Neural cell (in vitro differentiated cells): Measurements from ENCODE around the gene ZNF80. TPM values are rescaled to one million over a fixed set of nuclear protein-coding genes. Genes with fewer than 3 reads are reported as not detected.

Source experiments
- H2AFZ ChIP-seq: fragments of 200-600, 300-800 bp; sonication (generic), shearing (Covaris generic); 2 replicates; pipeline ENCODE4 v1.6.0; 2014; ENCODE audit warnings: low read depth, mild to moderate bottlenecking, antibody characterized with exemption, low read length, moderate library complexity
- H3F3A ChIP-seq: fragments of 200-600 bp; shearing (Covaris generic); 2 replicates; pipeline ENCODE4 v1.6.1; 2016; ENCODE audit warnings: mild to moderate bottlenecking, moderate library complexity, mixed read lengths, antibody characterized with exemption, low read length; ENCODE audit not compliant: insufficient read depth, poor library complexity, severe bottlenecking
- H3K27ac ChIP-seq: fragments of 200-600, 300-800 bp; sonication (generic), shearing (Covaris generic); 2 replicates; pipeline ENCODE4 v1.5.1; 2014; ENCODE audit warnings: mild to moderate bottlenecking, low read length, moderate library complexity
- H3K27me3 ChIP-seq: fragments of 300-800, 200-600 bp; sonication (generic), shearing (Covaris generic); 2 replicates; pipeline ENCODE4 v1.6.0; 2014; ENCODE audit warnings: mild to moderate bottlenecking, low read depth, low read length, moderate library complexity; ENCODE audit not compliant: insufficient read depth
- H3K36me3 ChIP-seq: fragments of 300-800, 200-600 bp; sonication (generic), shearing (Covaris generic); 2 replicates; pipeline ENCODE4 v1.5.1; 2014; ENCODE audit warnings: mild to moderate bottlenecking, antibody characterized with exemption, low read length, moderate library complexity; ENCODE audit not compliant: insufficient read depth
- H3K4me2 ChIP-seq: fragments of 300-800, 200-600 bp; sonication (generic), shearing (Covaris generic); 2 replicates; pipeline ENCODE4 v1.6.0; 2014; ENCODE audit warnings: mild to moderate bottlenecking, low read length
- H3K4me3 ChIP-seq: fragments of 300-800, 200-600 bp; sonication (generic), shearing (Covaris generic); 2 replicates; pipeline ENCODE4 v1.5.1; 2014; ENCODE audit warnings: mild to moderate bottlenecking, low read length, moderate library complexity
- H3K79me2 ChIP-seq: fragments of 200-600 bp; shearing (Covaris generic); replicated peaks from 2 replicates; pipeline ENCODE4 v1.6.0; 2014; ENCODE audit warnings: mild to moderate bottlenecking, low read length, moderate library complexity; ENCODE audit not compliant: insufficient read depth
- H3K9ac ChIP-seq: fragments of 300-800, 200-600 bp; sonication (generic), shearing (Covaris generic); 2 replicates; pipeline ENCODE4 v1.6.1; 2016; ENCODE audit warnings: mild to moderate bottlenecking, low read length, mixed read lengths
- H3K9me2 ChIP-seq: fragments of 200-600 bp; shearing (Covaris generic); 2 replicates; pipeline ENCODE4 v1.6.1; 2016; ENCODE audit warnings: mild to moderate bottlenecking, low read length, mixed read lengths; ENCODE audit not compliant: insufficient read depth
- H3K9me3 ChIP-seq: fragments of 200-600, 300-800 bp; sonication (generic), shearing (Covaris generic); 2 replicates; pipeline ENCODE4 v1.6.1; 2016; ENCODE audit warnings: mild to moderate bottlenecking, mixed run types, low read length, moderate library complexity, mixed read lengths
- H4K20me1 ChIP-seq: fragments of 200-600 bp; shearing (Covaris generic); 2 replicates; pipeline ENCODE4 v1.6.1; 2016; ENCODE audit warnings: mild to moderate bottlenecking, mixed run types; ENCODE audit not compliant: insufficient read depth
- EP300 ChIP-seq: fragments of 450-650 bp; conservative IDR thresholded peaks from 2 replicates; pipeline ENCODE4 v1.6.1; 2014; ENCODE audit warnings: antibody characterized with exemption, mild to moderate bottlenecking, moderate library complexity; ENCODE audit not compliant: poor library complexity, severe bottlenecking
- EZH2 ChIP-seq: fragments of 200-600, 300-800 bp; shearing (Covaris generic), sonication (generic); IDR thresholded peaks from 2 replicates; pipeline ENCODE4 v1.6.1; 2014; ENCODE audit warnings: antibody characterized with exemption, low read length, borderline replicate concordance, mild to moderate bottlenecking; ENCODE audit not compliant: insufficient read depth, poor library complexity, severe bottlenecking
- MXI1 ChIP-seq: fragments of 450-650 bp; conservative IDR thresholded peaks from 2 replicates; pipeline ENCODE4 v1.6.1; 2014; ENCODE audit warnings: antibody characterized with exemption, mild to moderate bottlenecking; ENCODE audit not compliant: poor library complexity, severe bottlenecking
- POLR2AphosphoS5 ChIP-seq: IDR thresholded peaks from 2 replicates; pipeline ENCODE4 v1.6.1; 2012
- RAD21 ChIP-seq: fragments of 450-650 bp; conservative IDR thresholded peaks from 2 replicates; pipeline ENCODE4 v1.6.1; 2014; ENCODE audit warnings: antibody characterized with exemption, mild to moderate bottlenecking, moderate library complexity
- SMC3 ChIP-seq: fragments of 450-650 bp; conservative IDR thresholded peaks from 2 replicates; pipeline ENCODE4 v1.6.1; 2014; ENCODE audit warnings: antibody characterized with exemption, mild to moderate bottlenecking, moderate library complexity; ENCODE audit not compliant: poor library complexity
- TAF1 ChIP-seq: IDR thresholded peaks from 2 replicates; pipeline ENCODE4 v1.6.1; 2012; ENCODE audit warnings: low read depth
- polyA plus RNA-seq: library from polyadenylated mRNA; depleted of rRNA; stranded (reverse); fragments of >200 nt; gene quantifications from 2 replicates; pipeline ENCODE4 v1.2.3, GENCODE V29; 2014
- TF ChIP-seq, protein P1 (sequence below): IDR thresholded peaks from 2 replicates; pipeline ENCODE4 v1.6.1; 2012; ENCODE audit warnings: borderline replicate concordance
- TF ChIP-seq, protein P2 (sequence below): fragments of 450-650 bp; IDR thresholded peaks from 2 replicates; pipeline ENCODE4 v1.5.1; 2014; ENCODE audit warnings: antibody characterized with exemption, mild to moderate bottlenecking, moderate library complexity; ENCODE audit not compliant: poor library complexity, severe bottlenecking

Gene ZNF80
- polyA plus RNA-seq, 1 donor from 2014 or later: 0.17 TPM

DNA sequence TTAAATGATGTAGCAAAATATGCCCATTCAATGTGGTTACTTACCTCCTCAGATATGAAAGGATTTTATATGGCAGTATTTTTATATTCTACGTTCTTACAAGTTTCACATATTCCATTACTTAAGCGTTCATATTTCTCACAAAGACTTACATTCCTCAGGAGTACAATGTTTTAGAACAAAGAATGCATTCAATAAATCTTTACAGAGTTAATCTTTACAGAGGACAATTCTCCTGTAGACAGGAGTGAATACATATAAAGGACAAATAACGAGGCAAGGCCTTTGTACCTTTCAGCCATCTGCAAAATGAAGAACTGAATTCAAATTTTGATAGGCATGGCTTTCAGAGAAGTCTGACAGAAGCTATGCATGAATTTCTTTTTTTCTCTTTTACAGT lies 1.9 kb downstream of the ZNF80 start:
- H3K79me2 ChIP-seq: no peaks in the 10 kb centered on the region
- H3F3A ChIP-seq: no peaks in the 10 kb centered on the region
- H3K9me2 ChIP-seq: no peaks in the 10 kb centered on the region
- no peak overlapping the region for H2AFZ ChIP-seq
- TF ChIP-seq, protein P1, sequence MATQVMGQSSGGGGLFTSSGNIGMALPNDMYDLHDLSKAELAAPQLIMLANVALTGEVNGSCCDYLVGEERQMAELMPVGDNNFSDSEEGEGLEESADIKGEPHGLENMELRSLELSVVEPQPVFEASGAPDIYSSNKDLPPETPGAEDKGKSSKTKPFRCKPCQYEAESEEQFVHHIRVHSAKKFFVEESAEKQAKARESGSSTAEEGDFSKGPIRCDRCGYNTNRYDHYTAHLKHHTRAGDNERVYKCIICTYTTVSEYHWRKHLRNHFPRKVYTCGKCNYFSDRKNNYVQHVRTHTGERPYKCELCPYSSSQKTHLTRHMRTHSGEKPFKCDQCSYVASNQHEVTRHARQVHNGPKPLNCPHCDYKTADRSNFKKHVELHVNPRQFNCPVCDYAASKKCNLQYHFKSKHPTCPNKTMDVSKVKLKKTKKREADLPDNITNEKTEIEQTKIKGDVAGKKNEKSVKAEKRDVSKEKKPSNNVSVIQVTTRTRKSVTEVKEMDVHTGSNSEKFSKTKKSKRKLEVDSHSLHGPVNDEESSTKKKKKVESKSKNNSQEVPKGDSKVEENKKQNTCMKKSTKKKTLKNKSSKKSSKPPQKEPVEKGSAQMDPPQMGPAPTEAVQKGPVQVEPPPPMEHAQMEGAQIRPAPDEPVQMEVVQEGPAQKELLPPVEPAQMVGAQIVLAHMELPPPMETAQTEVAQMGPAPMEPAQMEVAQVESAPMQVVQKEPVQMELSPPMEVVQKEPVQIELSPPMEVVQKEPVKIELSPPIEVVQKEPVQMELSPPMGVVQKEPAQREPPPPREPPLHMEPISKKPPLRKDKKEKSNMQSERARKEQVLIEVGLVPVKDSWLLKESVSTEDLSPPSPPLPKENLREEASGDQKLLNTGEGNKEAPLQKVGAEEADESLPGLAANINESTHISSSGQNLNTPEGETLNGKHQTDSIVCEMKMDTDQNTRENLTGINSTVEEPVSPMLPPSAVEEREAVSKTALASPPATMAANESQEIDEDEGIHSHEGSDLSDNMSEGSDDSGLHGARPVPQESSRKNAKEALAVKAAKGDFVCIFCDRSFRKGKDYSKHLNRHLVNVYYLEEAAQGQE: no peak
- TF ChIP-seq SMC3: no peak
- TF ChIP-seq TAF1: no peak
- TF ChIP-seq MXI1: no peak
- no peak for TF ChIP-seq RAD21
- TF ChIP-seq, protein P2, sequence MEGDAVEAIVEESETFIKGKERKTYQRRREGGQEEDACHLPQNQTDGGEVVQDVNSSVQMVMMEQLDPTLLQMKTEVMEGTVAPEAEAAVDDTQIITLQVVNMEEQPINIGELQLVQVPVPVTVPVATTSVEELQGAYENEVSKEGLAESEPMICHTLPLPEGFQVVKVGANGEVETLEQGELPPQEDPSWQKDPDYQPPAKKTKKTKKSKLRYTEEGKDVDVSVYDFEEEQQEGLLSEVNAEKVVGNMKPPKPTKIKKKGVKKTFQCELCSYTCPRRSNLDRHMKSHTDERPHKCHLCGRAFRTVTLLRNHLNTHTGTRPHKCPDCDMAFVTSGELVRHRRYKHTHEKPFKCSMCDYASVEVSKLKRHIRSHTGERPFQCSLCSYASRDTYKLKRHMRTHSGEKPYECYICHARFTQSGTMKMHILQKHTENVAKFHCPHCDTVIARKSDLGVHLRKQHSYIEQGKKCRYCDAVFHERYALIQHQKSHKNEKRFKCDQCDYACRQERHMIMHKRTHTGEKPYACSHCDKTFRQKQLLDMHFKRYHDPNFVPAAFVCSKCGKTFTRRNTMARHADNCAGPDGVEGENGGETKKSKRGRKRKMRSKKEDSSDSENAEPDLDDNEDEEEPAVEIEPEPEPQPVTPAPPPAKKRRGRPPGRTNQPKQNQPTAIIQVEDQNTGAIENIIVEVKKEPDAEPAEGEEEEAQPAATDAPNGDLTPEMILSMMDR: no peak
- no peak for TF ChIP-seq EP300
- no peak for TF ChIP-seq EZH2
- TF ChIP-seq POLR2AphosphoS5: no peak
- no peak overlapping the region for H3K4me3 ChIP-seq
- no peaks in the 10 kb centered on the region for H3K27me3 ChIP-seq
- H3K9ac ChIP-seq: no peak overlapping the region
- H4K20me1 ChIP-seq: no peaks in the 10 kb centered on the region
- H3K27ac ChIP-seq: no peak overlapping the region
- H3K36me3 ChIP-seq: no peaks in the 10 kb centered on the region
- no peaks in the 10 kb centered on the region for H3K9me3 ChIP-seq
- no peak overlapping the region for H3K4me2 ChIP-seq

DNA sequence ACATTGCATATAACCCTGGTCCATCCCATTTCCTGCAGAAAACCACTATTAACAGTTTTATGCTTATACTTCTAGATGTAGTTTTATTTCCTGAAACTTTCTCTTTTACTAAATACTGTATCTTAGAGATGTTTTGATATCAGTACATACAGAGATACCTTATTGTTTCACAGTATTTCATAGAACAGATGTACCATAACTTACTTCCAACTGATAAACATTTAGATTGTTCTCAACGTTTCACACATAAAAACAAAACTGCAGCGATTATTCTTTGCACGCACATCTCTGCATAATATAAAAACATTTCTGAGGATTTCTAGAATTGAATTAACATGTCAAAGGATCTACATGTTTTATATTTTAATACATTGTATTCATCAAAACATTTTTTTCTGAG lies 2.6 kb downstream of the ZNF80 start:
- Histone ChIP-seq H3K27me3 (no peaks in the 10 kb centered on the region), H3K4me2 (no peak overlapping the region), H3F3A (no peaks in the 10 kb centered on the region), H4K20me1 (no peaks in the 10 kb centered on the region), H3K27ac (no peak overlapping the region), H3K9me3 (no peaks in the 10 kb centered on the region), H3K9ac (no peak overlapping the region), H3K36me3 (no peaks in the 10 kb centered on the region), H3K79me2 (no peaks in the 10 kb centered on the region), H3K4me3 (no peak overlapping the region), H3K9me2 (no peaks in the 10 kb centered on the region), H2AFZ (no peak overlapping the region)
- no peak for TF ChIP-seq POLR2AphosphoS5
- TF ChIP-seq TAF1: no peak
- TF ChIP-seq RAD21: no peak
- TF ChIP-seq EZH2: no peak
- TF ChIP-seq, protein P2: no peak
- TF ChIP-seq MXI1: no peak
- no peak for TF ChIP-seq SMC3
- no peak for TF ChIP-seq EP300
- TF ChIP-seq, protein P1: no peak
